Endothelial cell of umbilical vein (primary cell): ENCODE results near the gene DNAJC7. TPM values are rescaled to one million over a fixed set of nuclear protein-coding genes. Genes with fewer than 3 reads are reported as not detected.

Experiments
- BruUV-seq: library from RNA; stranded (reverse); fragments of 400-500 nt; replicated peaks from 2 replicates; lab custom pipeline; 2021; lab: Mats Ljungman, UMichigan
- CTCF ChIA-PET: fragments of 300-600, 350-600 bp; sonication (Branson Sonifier 250); formaldehyde crosslinking; loops from one replicate; lab custom pipeline; 2021; ENCODE audit warnings: antibody characterized with exemption, inconsistent platforms; lab: Charles Lee
- POLR2A ChIA-PET: fragments of 300-600, 350-600 bp; sonication (Branson Sonifier 250); formaldehyde crosslinking; loops from one replicate; lab custom pipeline; 2021; ENCODE audit warnings: antibody characterized with exemption, inconsistent platforms; lab: Charles Lee
- DNase-seq: peaks from one replicate; pipeline ENCODE4 v3.0.0-alpha.2; 2011; ENCODE audit warnings: low read depth, low spot score
- FAIRE-seq: peaks from 2 replicates; lab custom pipeline; 2011; peaks lifted over from hg19 to GRCh38; lab: Jason Lieb, UNC
- H2AFZ ChIP-seq: 2 replicates; pipeline ENCODE4 v1.6.0; 2012; ENCODE audit warnings: low read depth, low read length, control low read depth, inconsistent platforms
- H3K27ac ChIP-seq: 2 replicates; pipeline ENCODE4 v1.5.1; 2011; ENCODE audit warnings: low read depth, mild to moderate bottlenecking, control low read depth, low read length, moderate library complexity; ENCODE audit not compliant: insufficient read depth
- H3K27me3 ChIP-seq, 2 experiments: 2 replicates each; pipeline versions ENCODE4 v1.6.0 to v1.6.1; 2011; ENCODE audit warnings: low read length in 2 of 2, mixed read lengths in 1 of 2; ENCODE audit not compliant: control insufficient read depth in 2 of 2, insufficient read depth in 2 of 2
- H3K36me3 ChIP-seq, 2 experiments: 2 replicates in 1 of 2; 3 replicates in 1 of 2; pipeline ENCODE4 v1.5.1; 2011; ENCODE audit warnings: low read length in 2 of 2, mild to moderate bottlenecking in 1 of 2, moderate library complexity in 1 of 2; ENCODE audit not compliant: control insufficient read depth in 2 of 2, insufficient read depth in 2 of 2; ENCODE audit errors: extremely low read depth in 1 of 2
- H3K4me1 ChIP-seq: 3 replicates; pipeline ENCODE4 v1.5.1; 2011; ENCODE audit warnings: mild to moderate bottlenecking, low read length; ENCODE audit not compliant: control insufficient read depth, insufficient read depth; ENCODE audit errors: extremely low read depth
- H3K4me2 ChIP-seq: 2 replicates; pipeline ENCODE4 v1.6.1; 2011; ENCODE audit warnings: low read length, control low read depth, mixed read lengths; ENCODE audit not compliant: insufficient read depth
- H3K4me3 ChIP-seq, 3 experiments: fragments of 200-600 bp in 1 of 3; sonication (generic), shearing (Covaris generic) in 1 of 3; replicated peaks in 1 of 3; 2 replicates each; pipeline ENCODE4 v1.5.1; 2011 to 2016; ENCODE audit warnings: control low read depth in 3 of 3, low read length in 3 of 3, mild to moderate bottlenecking in 2 of 3, inconsistent platforms in 1 of 3, low read depth in 1 of 3, moderate library complexity in 1 of 3; ENCODE audit not compliant: insufficient read depth in 1 of 3
- H3K79me2 ChIP-seq: 2 replicates; pipeline ENCODE4 v1.6.0; 2012; ENCODE audit warnings: low read length, inconsistent platforms; ENCODE audit not compliant: control insufficient read depth, insufficient read depth
- H3K9ac ChIP-seq: replicated peaks from 2 replicates; pipeline ENCODE3; 2011; ENCODE audit warnings: low read length, control low read depth; ENCODE audit not compliant: insufficient read depth; ENCODE audit errors: extremely low read depth
- H3K9me1 ChIP-seq: replicated peaks from 3 replicates; pipeline ENCODE4 v1.6.0; 2011; ENCODE audit warnings: mild to moderate bottlenecking, low read length; ENCODE audit not compliant: control insufficient read depth, insufficient read depth; ENCODE audit errors: extremely low read depth
- H3K9me3 ChIP-seq: replicated peaks from 2 replicates; pipeline ENCODE4 v1.5.1; 2012; ENCODE audit warnings: low read length, inconsistent platforms; ENCODE audit not compliant: control insufficient read depth, insufficient read depth
- H4K20me1 ChIP-seq: replicated peaks from 2 replicates; pipeline ENCODE3; 2011; ENCODE audit warnings: mild to moderate bottlenecking, low read length; ENCODE audit not compliant: control insufficient read depth, insufficient read depth; ENCODE audit errors: extremely low read depth
- EZH2 ChIP-seq: IDR thresholded peaks from 2 replicates; pipeline ENCODE4 v1.6.1; 2012; ENCODE audit warnings: borderline replicate concordance, low read depth, mild to moderate bottlenecking, moderate library complexity, low read length, inconsistent platforms; ENCODE audit not compliant: severe bottlenecking
- FOS ChIP-seq: IDR thresholded peaks from 2 replicates; pipeline ENCODE4 v1.6.1; 2011; ENCODE audit warnings: mild to moderate bottlenecking, low read length, moderate library complexity, borderline replicate concordance; ENCODE audit not compliant: insufficient read depth
- GATA2 ChIP-seq: IDR thresholded peaks from 2 replicates; pipeline ENCODE4 v1.7.0; 2011; ENCODE audit warnings: low read depth, mild to moderate bottlenecking, moderate library complexity, mixed read lengths, low read length; ENCODE audit not compliant: insufficient read length, insufficient read depth
- JUN ChIP-seq: IDR thresholded peaks from 2 replicates; pipeline ENCODE4 v1.6.1; 2011; ENCODE audit warnings: borderline replicate concordance, low read depth; ENCODE audit not compliant: insufficient read length, insufficient read depth
- MYC ChIP-seq: IDR thresholded peaks from one replicate; pipeline ENCODE4 v1.6.1; 2011; ENCODE audit warnings: mild to moderate bottlenecking, low read depth, low read length
- POLR2A ChIP-seq: IDR thresholded peaks from 2 replicates; pipeline ENCODE4 v1.6.1; 2012; ENCODE audit warnings: low read depth, mild to moderate bottlenecking, control low read depth, low read length
- POLR2AphosphoS5 ChIP-seq: IDR thresholded peaks from 2 replicates; pipeline ENCODE4 v1.6.1; 2012; ENCODE audit warnings: low read depth, mild to moderate bottlenecking, control low read depth, low read length, moderate library complexity; ENCODE audit not compliant: insufficient read depth
- dilution Hi-C: fragments of 300-500 bp; cut with MboI; formaldehyde crosslinking; loops from one replicate; pipeline ENCODE4 v1.15.0; 2019; ENCODE audit warnings: low sequenced_read_pairs; ENCODE audit not compliant: extremely low pct_ligation_motif_present
- intact Hi-C: fragments of 100-400 bp; cut with micrococcal nuclease; formaldehyde crosslinking; loops from one replicate; pipeline ENCODE4 v1.10.0; 2022
- polyA plus RNA-seq, 4 experiments: library from polyadenylated mRNA; depleted of rRNA in 3 of 4; stranded (reverse) in 3 of 4; unstranded in 1 of 4; fragments of >200 nt; gene quantifications; 2 replicates each; pipeline versions ENCODE4 v1.2.1 to v1.2.3, GENCODE V29; 2011 to 2012; ENCODE audit warnings: missing spikeins in 1 of 4
- total RNA-seq: library from RNA; stranded (reverse); gene quantifications from 2 replicates; pipeline ENCODE4 v1.2.3, GENCODE V29; 2021
- TF ChIP-seq, protein P1 (sequence below), 2 donors: IDR thresholded peaks; 1 replicate in 1 of 2; 2 replicates in 1 of 2; pipeline ENCODE4 v1.5.1; 2011; ENCODE audit warnings: low read length in 2 of 2, mild to moderate bottlenecking in 2 of 2, moderate library complexity in 2 of 2, control low read depth in 1 of 2, inconsistent platforms in 1 of 2, low read depth in 1 of 2; ENCODE audit not compliant: insufficient read depth in 1 of 2; ENCODE audit errors: extremely low read depth in 1 of 2

DNAJC7 gene
- total and polyA plus RNA-seq, 2 donors (not counting 3 experiments of a cell fraction or from before 2014, with no cell fraction given), result 19.8 to 111 TPM

DNA sequence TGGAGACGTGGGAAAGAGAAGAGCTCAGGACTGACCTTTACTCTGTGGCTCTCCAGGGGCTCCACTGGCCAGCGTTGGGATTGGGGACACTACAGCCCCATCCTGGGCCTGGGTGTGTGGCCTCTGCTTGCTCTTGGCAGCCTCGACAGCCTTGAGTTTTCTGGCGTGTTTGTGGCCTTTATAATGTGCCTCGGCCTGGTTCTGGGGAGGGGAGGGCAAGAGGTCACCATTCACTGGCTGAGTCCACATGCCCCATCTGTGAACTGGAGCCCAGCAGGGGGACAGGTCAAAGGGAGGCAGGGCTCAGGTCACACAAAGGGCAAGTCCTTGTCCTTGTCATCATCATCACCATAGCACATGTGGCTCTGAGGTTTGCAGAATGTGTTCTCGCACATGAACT, 14.3 kb upstream of the DNAJC7 start:
- ChIA-PET POLR2A (no interaction called here), CTCF (interaction anchor here (1.0 kb wide), 1 partner anchor 8 kb away, joined by 4 read pairs; no protein-coding TSS in a partner anchor)
- no peaks in the 10 kb centered on the region for H3K79me2 ChIP-seq
- intact Hi-C loops (no loop called here), dilution Hi-C loops (no loop called here)
- FAIRE-seq, result no peak
- BruUV-seq, result no TSS peak
- H4K20me1 ChIP-seq, result no peaks in the 10 kb centered on the region
- H3K4me1 ChIP-seq, result no peaks in the 10 kb centered on the region
- no peak overlapping the region for H3K4me2 ChIP-seq
- H3K4me3 ChIP-seq, result no peak overlapping the region
- H3K9ac ChIP-seq, result no peak overlapping the region
- no peaks in the 10 kb centered on the region for H3K9me1 ChIP-seq
- no peaks in the 10 kb centered on the region for H3K36me3 ChIP-seq
- TF ChIP-seq GATA2 (no peak), POLR2AphosphoS5 (no peak), MYC (no peak), FOS (no peak), EZH2 (no peak), JUN (no peak), POLR2A (no peak)
- TF ChIP-seq, protein P1, sequence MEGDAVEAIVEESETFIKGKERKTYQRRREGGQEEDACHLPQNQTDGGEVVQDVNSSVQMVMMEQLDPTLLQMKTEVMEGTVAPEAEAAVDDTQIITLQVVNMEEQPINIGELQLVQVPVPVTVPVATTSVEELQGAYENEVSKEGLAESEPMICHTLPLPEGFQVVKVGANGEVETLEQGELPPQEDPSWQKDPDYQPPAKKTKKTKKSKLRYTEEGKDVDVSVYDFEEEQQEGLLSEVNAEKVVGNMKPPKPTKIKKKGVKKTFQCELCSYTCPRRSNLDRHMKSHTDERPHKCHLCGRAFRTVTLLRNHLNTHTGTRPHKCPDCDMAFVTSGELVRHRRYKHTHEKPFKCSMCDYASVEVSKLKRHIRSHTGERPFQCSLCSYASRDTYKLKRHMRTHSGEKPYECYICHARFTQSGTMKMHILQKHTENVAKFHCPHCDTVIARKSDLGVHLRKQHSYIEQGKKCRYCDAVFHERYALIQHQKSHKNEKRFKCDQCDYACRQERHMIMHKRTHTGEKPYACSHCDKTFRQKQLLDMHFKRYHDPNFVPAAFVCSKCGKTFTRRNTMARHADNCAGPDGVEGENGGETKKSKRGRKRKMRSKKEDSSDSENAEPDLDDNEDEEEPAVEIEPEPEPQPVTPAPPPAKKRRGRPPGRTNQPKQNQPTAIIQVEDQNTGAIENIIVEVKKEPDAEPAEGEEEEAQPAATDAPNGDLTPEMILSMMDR (IDR thresholded peaks at IDR 0.05; ENCODE audit: extremely low read depth in 1 of 2, insufficient read depth in 1 of 2, low read depth in 1 of 2, low read length in 2 of 2), result no peak
- H3K27me3 ChIP-seq, result peaks cover 0 to 1% of the 10 kb centered on the region in 2 experiments
- DNase-seq, result no peak
- no peak overlapping the region for H2AFZ ChIP-seq
- no peaks in the 10 kb centered on the region for H3K9me3 ChIP-seq
- no peak overlapping the region for H3K27ac ChIP-seq
